ENCODE data around the gene MAP3K7CL. TPM values are rescaled to one million over a fixed set of nuclear protein-coding genes. Genes with fewer than 3 reads are reported as not detected.

Gene MAP3K7CL, protein sequence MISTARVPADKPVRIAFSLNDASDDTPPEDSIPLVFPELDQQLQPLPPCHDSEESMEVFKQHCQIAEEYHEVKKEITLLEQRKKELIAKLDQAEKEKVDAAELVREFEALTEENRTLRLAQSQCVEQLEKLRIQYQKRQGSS
- total RNA-seq, result 1 to 10 TPM; 1.5 to 2.6 (median 2.2) TPM

- H3K27me3 ChIP-seq, result no peaks in the 10 kb centered on the region
- 42 to 68% methylated on average over 7 to 8 of the region's 12 CpGs for WGBS, 2 donors (ENCODE audit: low coverage in 1 of 2)
- H3K36me3 ChIP-seq, result no peaks in the 10 kb centered on the region
- no peaks in the 10 kb centered on the region for H3K9me3 ChIP-seq
- peaks cover 0 to 5% (median 0%) of the 10 kb centered on the region in 3 donors for H3K4me1 ChIP-seq
- peak; percentile 73 for TF ChIP-seq POLR2AphosphoS5 (IDR thresholded peaks at IDR 0.05)
- TF ChIP-seq, protein P1, sequence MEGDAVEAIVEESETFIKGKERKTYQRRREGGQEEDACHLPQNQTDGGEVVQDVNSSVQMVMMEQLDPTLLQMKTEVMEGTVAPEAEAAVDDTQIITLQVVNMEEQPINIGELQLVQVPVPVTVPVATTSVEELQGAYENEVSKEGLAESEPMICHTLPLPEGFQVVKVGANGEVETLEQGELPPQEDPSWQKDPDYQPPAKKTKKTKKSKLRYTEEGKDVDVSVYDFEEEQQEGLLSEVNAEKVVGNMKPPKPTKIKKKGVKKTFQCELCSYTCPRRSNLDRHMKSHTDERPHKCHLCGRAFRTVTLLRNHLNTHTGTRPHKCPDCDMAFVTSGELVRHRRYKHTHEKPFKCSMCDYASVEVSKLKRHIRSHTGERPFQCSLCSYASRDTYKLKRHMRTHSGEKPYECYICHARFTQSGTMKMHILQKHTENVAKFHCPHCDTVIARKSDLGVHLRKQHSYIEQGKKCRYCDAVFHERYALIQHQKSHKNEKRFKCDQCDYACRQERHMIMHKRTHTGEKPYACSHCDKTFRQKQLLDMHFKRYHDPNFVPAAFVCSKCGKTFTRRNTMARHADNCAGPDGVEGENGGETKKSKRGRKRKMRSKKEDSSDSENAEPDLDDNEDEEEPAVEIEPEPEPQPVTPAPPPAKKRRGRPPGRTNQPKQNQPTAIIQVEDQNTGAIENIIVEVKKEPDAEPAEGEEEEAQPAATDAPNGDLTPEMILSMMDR (IDR thresholded peaks at IDR 0.05), result no peak
- H3K27ac ChIP-seq, result peak within 1 kb of the TSS in 3 of 4 donors; percentile 35 to 37 (median 35)
- ATAC-seq, result peak; percentile 93
- no peak within 1 kb of the TSS for H3K4me3 ChIP-seq
Observed at GRCh38 chr21:29130270-29130969, at the start of gene MAP3K7CL. TSS of gene MAP3K7CL (plus strand) at chr21:29130644. CDS start at chr21:29133345, 2,701 bp downstream.

- WGBS, 2 donors (ENCODE audit: low coverage in 1 of 2), result 87 to 91% methylated on average over 3 of the region's 3 CpGs
- ATAC-seq, result no peak
- Histone ChIP-seq H3K27me3 (no peaks in the 10 kb centered on the region), H3K4me3 (no peak overlapping the region), H3K36me3 (no peaks in the 10 kb centered on the region), H3K4me1 (no peaks in the 10 kb centered on the region), H3K27ac (no peak overlapping the region), H3K9me3 (no peaks in the 10 kb centered on the region)
- TF ChIP-seq POLR2A (IDR thresholded peaks at IDR 0.05), result no peak
- TF ChIP-seq EP300 (IDR thresholded peaks at IDR 0.05), result no peak
- TF ChIP-seq POLR2AphosphoS5 (IDR thresholded peaks at IDR 0.05), result no peak
- TF ChIP-seq, protein P1 (IDR thresholded peaks at IDR 0.05), result no peak
Observed at GRCh38 chr21:29082046-29082815, 48.2 kb upstream of the MAP3K7CL start.

GRCh38 chr21:29083306-29083705 lies 47.1 kb upstream of the MAP3K7CL start:
- Histone ChIP-seq H3K27me3 (no peaks in the 10 kb centered on the region), H3K36me3 (no peaks in the 10 kb centered on the region), H3K27ac (no peak overlapping the region), H3K4me3 (no peak overlapping the region), H3K9me3 (no peaks in the 10 kb centered on the region), H3K4me1 (no peaks in the 10 kb centered on the region)
- ATAC-seq, result no peak
- TF ChIP-seq POLR2AphosphoS5 (IDR thresholded peaks at IDR 0.05) (no peak), POLR2A (IDR thresholded peaks at IDR 0.05) (no peak), EP300 (IDR thresholded peaks at IDR 0.05) (no peak)
- TF ChIP-seq, protein P1 (IDR thresholded peaks at IDR 0.05), result no peak
- WGBS, 2 donors (ENCODE audit: low coverage in 1 of 2), result 94 to 100% methylated on average over 3 of the region's 3 CpGs

- no peak for ATAC-seq
- Histone ChIP-seq H3K4me1 (peaks cover 0 to 1% (median 0%) of the 10 kb centered on the region in 3 donors), H3K27ac (no peak overlapping the region), H3K4me3 (no peak overlapping the region), H3K9me3 (no peaks in the 10 kb centered on the region), H3K27me3 (no peaks in the 10 kb centered on the region), H3K36me3 (no peaks in the 10 kb centered on the region)
- 40 to 54% methylated on average over 2 of the region's 2 CpGs for WGBS, 2 donors (ENCODE audit: low coverage in 1 of 2)
- no peak for TF ChIP-seq POLR2AphosphoS5 (IDR thresholded peaks at IDR 0.05)
- TF ChIP-seq EP300 (IDR thresholded peaks at IDR 0.05), result no peak
- TF ChIP-seq POLR2A (IDR thresholded peaks at IDR 0.05), result no peak
- TF ChIP-seq, protein P1 (IDR thresholded peaks at IDR 0.05), result no peak
Observed at GRCh38 chr21:29084372-29084771, 46.1 kb upstream of the MAP3K7CL start.
